Eye (tissue), 1 donor: Measurements from ENCODE around the gene RNF138.
"Not testable (repeated sequence)": the region's sequence is repeated elsewhere in the genome, so short reads cannot be mapped to it uniquely, and the experiment has no call there.

Source experiments
- DNase-seq: peaks from one replicate; pipeline ENCODE4 v3.0.0-alpha.2; 2015

RNF138 gene, protein sequence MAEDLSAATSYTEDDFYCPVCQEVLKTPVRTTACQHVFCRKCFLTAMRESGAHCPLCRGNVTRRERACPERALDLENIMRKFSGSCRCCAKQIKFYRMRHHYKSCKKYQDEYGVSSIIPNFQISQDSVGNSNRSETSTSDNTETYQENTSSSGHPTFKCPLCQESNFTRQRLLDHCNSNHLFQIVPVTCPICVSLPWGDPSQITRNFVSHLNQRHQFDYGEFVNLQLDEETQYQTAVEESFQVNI

GRCh38 chr18:32091724-32092421 lies at the start of gene RNF138:
Gene RNF138, plus strand, starts transcription at chr18:32091874. Its CDS starts 903 bp downstream, at chr18:32092777.
- DNase-seq, result peak; percentile 94

- no peak for DNase-seq
Measured at GRCh38 chr18:32042337-32042736, 49.3 kb upstream of the RNF138 start.

DNA sequence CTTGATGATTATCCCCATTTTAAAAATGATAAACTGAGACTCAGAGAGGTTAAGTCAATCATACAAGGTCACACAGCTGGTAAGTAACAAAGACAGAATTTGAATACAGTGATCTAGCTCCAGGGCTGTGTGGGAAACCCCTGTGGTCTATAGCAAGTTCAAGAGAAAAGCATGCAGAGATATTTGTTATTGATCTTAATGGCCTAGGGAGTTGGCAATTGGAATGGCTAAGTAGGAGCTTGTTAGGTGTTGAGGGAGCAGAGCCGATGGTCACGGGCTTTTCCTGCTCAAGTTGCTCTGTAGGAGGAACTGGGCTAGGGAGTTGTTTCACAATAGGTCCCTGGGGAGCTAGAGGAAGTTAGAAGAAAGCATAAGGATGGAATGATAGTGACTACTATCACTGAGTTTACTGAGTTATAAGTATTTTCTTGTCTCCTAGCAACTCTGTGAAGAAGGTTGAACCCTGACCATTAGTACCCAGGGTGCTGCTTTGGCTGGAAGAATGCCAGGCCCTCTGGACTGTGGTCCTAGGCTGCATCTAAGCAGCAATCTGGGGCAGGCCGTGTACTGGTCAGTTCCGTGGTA lies 43.1 kb upstream of the RNF138 start:
- no peak for DNase-seq

DNA sequence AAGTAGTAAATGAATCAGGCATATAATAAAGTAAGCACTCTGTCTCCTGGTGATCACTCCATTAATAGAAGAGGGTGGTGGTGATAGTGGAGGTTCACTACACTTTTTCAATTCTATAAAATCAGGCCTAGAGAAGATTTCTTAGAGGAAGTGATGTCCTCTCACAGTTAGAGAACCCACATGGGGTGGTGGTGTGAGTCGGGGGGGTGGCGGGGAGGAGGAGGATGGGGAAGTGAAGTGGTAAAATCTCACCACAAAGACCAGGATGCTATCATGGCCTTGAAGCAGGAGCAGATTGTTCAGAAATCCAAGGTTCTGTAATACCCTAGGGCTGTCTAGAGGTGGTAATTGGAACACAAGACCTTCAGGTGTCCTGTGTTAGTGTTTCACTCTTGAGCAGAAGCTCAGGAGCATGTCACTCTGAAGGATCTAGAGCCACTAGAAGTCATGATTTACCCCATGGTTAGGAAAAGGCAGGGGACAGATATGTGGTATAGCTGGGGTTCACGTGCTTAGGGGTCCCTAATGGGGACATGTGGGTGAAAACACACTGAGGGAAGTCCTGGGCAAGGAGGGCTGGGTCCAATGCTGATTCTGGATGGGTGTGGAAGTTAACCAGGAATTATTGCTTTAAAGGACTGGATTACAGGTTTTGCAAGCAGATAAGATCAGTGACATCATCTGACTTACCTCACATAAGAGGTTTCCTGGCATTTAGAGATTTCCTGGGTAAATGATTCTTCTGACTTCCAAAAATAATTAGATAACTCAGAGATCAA lies 42.1 kb upstream of the RNF138 start:
- DNase-seq, result no peak

GRCh38 chr18:32056613-32057358 lies 34.9 kb upstream of the RNF138 start:
- no peak for DNase-seq

GRCh38 chr18:32057624-32058165 lies 34.0 kb upstream of the RNF138 start:
- no peak for DNase-seq

GRCh38 chr18:32060026-32060425 lies 31.6 kb upstream of the RNF138 start:
- DNase-seq, result no peak

DNA sequence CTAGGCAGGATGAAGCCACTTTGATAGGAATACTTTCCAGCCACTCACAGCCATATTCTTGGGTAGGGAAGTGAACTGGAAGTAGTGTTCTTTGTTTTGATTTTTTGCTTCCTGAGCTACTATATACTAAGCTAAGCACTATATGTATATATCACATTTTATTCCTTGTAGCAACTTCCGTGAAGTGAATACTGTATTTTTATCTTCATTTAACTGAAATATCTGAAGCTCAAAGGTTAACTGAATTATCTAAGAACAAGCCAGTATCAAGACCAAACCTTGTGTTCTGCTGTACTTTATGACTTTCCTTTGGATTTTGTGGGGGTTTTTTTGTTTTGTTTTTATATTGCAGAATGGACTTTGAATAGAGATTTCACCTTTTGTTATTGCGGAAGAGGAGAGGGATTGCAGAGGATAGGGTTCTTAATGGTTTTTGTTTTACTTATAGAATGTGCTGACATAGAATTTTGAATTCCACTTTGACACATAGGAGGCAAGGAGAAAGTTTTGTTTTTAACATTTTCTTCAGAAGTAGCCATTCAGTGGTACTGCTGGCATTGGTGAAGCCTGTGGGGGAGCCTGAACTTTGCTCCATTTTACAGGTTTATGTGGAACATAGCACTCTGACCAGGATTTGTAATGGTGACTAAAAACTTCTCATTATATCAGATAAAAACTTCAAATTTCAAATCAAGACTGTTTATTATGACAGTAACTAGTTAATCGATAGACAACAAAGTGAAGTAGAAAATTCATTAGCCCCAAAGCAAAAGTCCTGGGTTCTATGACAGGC lies 24.1 kb upstream of the RNF138 start:
- DNase-seq, result no peak

DNA sequence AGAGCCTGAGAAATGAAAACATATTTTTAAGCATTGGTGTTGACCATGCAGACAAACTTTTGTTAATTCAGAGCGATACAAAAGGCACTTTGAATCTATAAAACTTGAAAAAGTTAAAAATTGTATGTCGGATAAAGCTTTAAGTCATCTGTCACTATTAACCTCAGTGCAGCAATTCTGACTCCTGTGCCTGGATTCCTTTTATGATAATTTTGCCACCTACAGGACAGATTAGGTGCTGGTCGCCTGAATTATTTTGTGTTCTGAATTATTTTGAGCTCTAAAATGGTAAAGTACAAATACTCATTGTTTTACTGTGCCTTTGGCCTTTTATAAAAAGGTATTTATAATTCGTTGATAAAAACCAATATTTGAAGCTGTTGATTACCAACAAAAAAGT lies 19.4 kb upstream of the RNF138 start:
- no peak for DNase-seq

- DNase-seq, result no peak
Measured at GRCh38 chr18:32074206-32074605, 17.5 kb upstream of the RNF138 start.

GRCh38 chr18:32078845-32079244 lies 12.8 kb upstream of the RNF138 start:
- DNase-seq, result no peak

DNA sequence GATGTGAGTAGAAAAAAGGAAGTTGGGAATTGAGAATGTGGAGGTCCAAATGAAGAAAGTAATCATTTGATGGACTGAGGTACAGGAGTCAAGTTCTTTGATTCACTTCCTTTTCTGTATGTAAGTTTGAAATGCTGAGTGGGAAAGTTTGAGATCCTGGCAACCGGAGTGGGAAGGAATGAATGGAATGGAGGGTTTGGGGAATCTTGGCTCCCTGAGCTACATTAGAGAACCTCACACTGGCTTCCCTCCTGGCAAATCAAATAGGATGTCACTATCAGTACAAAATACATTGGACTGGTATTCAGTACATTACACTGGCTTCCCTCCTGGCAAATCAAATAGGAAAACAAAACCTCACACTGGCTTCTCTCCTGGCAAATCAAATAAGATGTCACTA lies 9.8 kb upstream of the RNF138 start:
- no peak for DNase-seq

DNA sequence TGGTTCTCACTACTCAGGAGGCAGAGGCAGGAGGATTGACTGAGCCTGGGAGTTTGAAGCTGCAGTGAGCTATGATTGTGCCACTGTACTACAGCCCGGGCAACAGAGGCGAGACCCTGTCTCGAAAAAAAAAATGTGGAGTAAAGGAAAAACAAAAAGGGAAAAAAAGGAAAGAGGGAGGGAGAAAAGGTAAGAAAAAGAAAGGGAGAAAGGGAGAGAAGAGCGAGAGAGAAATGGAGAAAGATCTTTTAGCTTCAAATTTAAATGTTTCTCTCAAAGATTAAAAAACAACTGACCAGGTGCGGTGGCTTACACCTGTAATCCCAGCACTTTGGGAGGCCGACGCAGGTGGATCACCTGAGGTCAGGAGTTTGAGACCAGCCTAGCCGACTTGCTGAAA lies 7.9 kb upstream of the RNF138 start:
- DNase-seq, result no peak

GRCh38 chr18:32086881-32087280 lies 4.8 kb upstream of the RNF138 start:
- DNase-seq, result no peak

DNA sequence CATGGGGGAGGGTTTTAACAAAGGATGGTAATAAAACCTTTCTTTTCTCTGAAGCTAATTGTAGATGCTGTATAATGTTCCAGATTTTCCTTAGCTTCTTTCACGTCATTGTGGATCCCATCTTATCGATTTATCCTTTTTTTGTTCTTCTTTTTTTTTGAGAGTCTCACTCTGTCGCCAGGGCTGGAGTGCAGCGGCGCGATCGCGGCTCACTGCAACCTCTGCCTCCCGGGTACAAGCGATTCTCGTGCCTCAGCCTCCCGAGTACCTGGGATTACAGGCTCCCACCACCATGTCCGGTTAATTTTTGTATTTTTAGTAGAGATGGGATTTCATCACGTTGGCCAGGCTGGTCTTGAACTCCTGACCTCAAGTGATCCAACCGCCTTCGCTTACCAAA lies 843 bp upstream of the RNF138 start:
- DNase-seq, result not testable (repeated sequence)

DNA sequence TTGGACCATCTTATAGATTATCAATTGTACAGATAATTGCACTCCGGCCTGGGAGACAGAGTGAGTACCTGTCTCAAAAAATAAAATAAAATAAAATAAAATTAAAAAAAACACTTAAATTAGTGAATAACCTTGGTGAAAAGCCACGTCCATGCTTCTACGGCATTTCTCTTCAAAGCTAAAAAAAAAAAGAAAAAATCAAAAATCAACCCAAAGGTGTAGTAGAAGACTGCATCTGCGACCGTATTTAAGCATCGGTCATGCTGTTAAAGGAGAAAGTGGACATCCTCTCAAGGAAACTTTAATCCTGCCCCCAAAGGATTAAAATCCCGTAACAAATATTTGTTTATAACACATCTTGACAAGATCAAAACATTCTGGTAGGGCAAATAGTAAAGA lies 350 bp upstream of the RNF138 start:
- DNase-seq, result no peak

DNA sequence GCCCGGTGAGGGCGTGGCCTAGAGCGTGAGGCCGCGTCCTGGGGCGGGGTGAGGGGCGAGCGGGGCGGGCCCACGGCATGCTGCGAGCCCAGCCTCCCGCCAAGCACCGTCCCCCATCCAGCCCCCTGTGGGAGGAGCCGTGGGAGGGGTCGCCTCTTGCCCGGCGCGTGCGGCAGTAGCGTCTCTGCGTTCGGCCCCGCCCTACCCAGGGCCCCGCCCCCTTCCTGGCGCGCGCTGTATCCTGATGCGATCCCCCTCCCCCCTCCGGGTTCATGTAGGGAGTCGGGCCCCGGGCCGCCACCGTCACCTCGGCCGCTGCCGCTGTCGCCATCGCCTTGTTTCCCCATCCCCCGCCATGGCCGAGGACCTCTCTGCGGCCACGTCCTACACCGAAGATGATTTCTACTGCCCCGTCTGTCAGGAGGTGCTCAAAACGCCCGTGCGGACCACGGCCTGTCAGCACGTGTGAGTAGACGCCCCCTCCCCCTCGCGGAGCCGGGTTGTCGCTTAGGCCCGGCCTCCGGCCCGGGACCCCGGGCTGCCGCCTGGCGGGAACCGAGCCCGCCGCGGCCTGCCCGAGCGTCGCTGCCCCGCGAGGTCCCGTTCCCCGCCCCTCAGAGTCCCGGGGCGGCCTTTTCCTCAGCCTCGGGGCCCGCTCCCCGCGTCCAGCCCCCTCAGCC lies 888 bp downstream of the RNF138 start:
- DNase-seq, result peak; percentile 99

- DNase-seq, result peak; percentile 84
Measured at GRCh38 chr18:32093102-32093511, 1.4 kb downstream of the RNF138 start.

DNA sequence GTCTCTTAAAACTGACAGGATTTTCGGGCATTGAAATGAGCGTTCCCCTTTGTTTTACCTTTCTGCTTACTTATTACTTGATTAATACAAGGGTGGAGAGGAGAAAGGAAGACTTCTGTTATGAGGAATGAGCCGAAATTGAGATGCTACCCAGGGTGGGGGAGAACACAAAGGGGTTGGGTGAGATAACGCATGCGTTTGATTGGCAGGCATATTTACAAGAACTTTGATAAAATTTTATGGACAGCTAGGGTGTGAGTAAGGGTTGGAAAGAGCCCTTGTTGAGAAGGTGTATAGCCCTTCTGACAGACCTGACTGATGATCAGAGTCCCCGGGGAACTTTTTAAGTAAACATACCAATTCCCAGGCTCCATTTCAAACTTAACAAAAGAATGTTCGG lies 1.8 kb downstream of the RNF138 start:
- DNase-seq, result no peak

DNA sequence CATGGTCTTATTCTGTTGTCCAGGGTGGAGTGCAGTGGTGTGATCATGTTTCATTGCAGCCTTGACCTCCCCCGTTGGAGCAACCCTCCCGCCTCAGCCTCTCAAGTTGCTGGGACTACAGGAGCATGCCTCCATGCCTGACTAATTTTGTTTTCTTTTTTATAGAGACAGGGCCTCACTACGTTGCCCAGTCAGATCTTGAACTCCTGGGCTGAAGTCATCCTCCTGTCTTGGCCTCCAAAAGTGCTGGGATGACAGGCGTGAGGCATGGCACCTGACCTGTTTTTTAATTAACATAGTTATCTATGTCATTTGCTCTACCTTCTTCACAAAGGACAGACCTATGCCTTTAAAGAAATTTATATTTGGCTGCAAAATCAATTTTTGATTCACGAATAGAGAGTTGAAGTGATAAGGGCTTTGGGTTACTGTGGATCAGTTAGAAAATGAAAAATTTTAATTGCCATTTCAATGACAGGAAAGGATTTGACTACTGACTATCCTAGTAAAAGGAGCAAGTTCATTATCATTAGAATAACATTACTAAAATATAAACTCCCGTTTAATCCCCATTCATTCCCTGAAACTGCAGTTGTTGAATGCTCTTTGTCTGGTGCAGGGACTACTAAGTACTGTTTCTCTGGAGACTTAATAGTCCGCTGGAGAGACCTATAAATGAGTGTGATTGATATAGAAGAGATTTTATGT lies 3.7 kb downstream of the RNF138 start:
- DNase-seq, result no peak

GRCh38 chr18:32095900-32096229 lies 4.2 kb downstream of the RNF138 start:
- DNase-seq, result no peak
